Kidney (tissue), 14 donors: ENCODE data around the gene NPTX1. TPM values are rescaled to one million over a fixed set of nuclear protein-coding genes. Genes with fewer than 3 reads are reported as not detected.

Experiments
- DNase-seq, 5 donors: peaks; one replicate each; pipeline ENCODE4 v3.0.0-alpha.2; 2013 to 2020
- FAIRE-seq: peaks from 2 replicates; lab custom pipeline; 2012; peaks lifted over from hg19 to GRCh38; lab: Jason Lieb, UNC
- H3K27ac ChIP-seq, 2 donors: one replicate each; pipeline ENCODE4 v1.7.0; 2013; ENCODE audit warnings: low read depth in 2 of 2, low read length in 2 of 2, inconsistent platforms in 1 of 2
- H3K27me3 ChIP-seq: one replicate; pipeline ENCODE4 v1.7.1; 2013; ENCODE audit warnings: low read length, inconsistent platforms; ENCODE audit not compliant: control insufficient read depth, insufficient read depth
- H3K36me3 ChIP-seq, 3 donors: one replicate each; pipeline versions ENCODE4 v1.7.0 to v1.7.1; 2013; ENCODE audit warnings: low read length in 3 of 3, control low read depth in 1 of 3, inconsistent platforms in 1 of 3; ENCODE audit not compliant: insufficient read depth in 3 of 3, control insufficient read depth in 2 of 3
- H3K4me1 ChIP-seq, 3 donors: one replicate each; pipeline versions ENCODE4 v1.7.0 to v1.7.1; 2013; ENCODE audit warnings: low read length in 3 of 3, inconsistent platforms in 1 of 3, low read depth in 1 of 3; ENCODE audit not compliant: control insufficient read depth in 2 of 3, insufficient read depth in 2 of 3
- H3K4me3 ChIP-seq, 3 donors: one replicate each; pipeline versions ENCODE4 v1.7.0 to v1.8.1; 2013; ENCODE audit warnings: low read length in 3 of 3, control low read depth in 1 of 3, inconsistent platforms in 1 of 3
- H3K9ac ChIP-seq, 3 donors: one replicate each; pipeline versions ENCODE4 v1.7.0 to v1.7.1; 2013; ENCODE audit warnings: low read length in 3 of 3, control low read depth in 1 of 3, inconsistent platforms in 1 of 3
- H3K9me3 ChIP-seq, 3 donors: one replicate each; pipeline versions ENCODE4 v1.7.0 to v1.7.1; 2013; ENCODE audit warnings: low read length in 3 of 3, control low read depth in 1 of 3, inconsistent platforms in 1 of 3; ENCODE audit not compliant: control insufficient read depth in 2 of 3, insufficient read depth in 1 of 3
- intact Hi-C: fragments of 100-400 bp; cut with DNase I; formaldehyde crosslinking; loops from one replicate; pipeline ENCODE4 v1.11.1; 2022
- polyA plus RNA-seq: library from polyadenylated mRNA; stranded (reverse); fragments of 350-450 nt; fragmentation: Illumina TruSeq; extraction: RNeasy Lipid Tissue Mini Kit (QIAGEN cat#74804); gene quantifications from one replicate; pipeline ENCODE4 v1.2.3, GENCODE V29; 2014; ENCODE audit warnings: low read depth, low replicate concordance; ENCODE audit not compliant: insufficient read depth
- total RNA-seq: library from RNA; stranded (reverse); fragmentation: NEBNext Ultra II Directional; extraction: Animal tissue kit (Norgen Biotek cat#: 25700); gene quantifications from one replicate; pipeline ENCODE4 v1.2.1, GENCODE V29; 2021
- TF ChIP-seq, protein P1 (sequence below): IDR thresholded peaks from 3 replicates; pipeline ENCODE4 v1.5.1; 2012; ENCODE audit warnings: mild to moderate bottlenecking, moderate library complexity, borderline replicate concordance; ENCODE audit not compliant: insufficient read depth; ENCODE audit errors: extremely low read depth
- donor health status: control.
- donor health status: control.
- donor health status: control.
- donor health status: control.
- donor health status: control.
- donor health status: DM: yes; HTN: yes; CAD: no.
- donor health status: Normal renal cell carcinoma (clear cell type).

The NPTX1 gene
- total and polyA plus RNA-seq, 2 donors from 2014 or later: 0.31 to 0.39 TPM

DNA sequence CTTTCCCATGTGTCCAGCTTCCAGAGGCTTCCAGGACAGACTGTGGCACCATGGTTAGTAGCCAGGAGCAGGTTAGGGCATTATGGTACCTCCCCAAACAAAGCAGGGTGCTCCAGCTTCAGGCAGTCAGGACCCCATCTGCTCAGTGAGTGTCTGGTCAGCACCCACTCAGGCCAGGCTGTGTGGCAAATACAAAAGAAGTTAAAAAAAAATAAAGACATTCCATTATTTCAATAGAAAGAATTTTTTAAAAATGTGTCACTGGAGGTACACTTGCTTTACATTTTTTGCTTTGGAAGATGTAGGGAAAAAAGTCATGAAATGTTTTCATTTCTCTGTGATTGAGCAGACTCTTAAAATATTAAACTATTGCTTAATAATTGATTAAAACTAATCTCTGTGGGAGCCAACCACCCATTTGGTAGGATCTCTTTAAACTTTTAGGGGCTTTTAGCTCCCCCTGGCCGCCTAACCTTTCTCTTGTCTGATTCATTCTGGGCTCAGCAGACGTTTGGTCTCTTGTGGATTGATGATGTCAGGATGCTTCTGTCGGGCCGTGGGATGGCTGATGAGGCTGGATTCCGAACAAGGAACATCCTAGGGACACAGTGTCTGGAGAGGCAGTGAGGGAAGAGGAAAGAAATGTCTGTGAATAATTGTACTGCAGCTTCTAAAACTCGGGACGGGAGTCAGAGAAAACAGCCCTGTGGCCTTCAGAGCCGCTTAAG is 28.4 kb upstream of the NPTX1 start:
- Histone ChIP-seq H3K27ac (no peak overlapping the region), H3K27me3 (no peaks in the 10 kb centered on the region), H3K4me1 (peaks cover 0 to 2% (median 0%) of the 10 kb centered on the region in 3 donors), H3K36me3 (no peaks in the 10 kb centered on the region), H3K9me3 (no peaks in the 10 kb centered on the region), H3K9ac (no peak overlapping the region), H3K4me3 (no peak overlapping the region)
- intact Hi-C loops: no loop called here
- TF ChIP-seq, protein P1, sequence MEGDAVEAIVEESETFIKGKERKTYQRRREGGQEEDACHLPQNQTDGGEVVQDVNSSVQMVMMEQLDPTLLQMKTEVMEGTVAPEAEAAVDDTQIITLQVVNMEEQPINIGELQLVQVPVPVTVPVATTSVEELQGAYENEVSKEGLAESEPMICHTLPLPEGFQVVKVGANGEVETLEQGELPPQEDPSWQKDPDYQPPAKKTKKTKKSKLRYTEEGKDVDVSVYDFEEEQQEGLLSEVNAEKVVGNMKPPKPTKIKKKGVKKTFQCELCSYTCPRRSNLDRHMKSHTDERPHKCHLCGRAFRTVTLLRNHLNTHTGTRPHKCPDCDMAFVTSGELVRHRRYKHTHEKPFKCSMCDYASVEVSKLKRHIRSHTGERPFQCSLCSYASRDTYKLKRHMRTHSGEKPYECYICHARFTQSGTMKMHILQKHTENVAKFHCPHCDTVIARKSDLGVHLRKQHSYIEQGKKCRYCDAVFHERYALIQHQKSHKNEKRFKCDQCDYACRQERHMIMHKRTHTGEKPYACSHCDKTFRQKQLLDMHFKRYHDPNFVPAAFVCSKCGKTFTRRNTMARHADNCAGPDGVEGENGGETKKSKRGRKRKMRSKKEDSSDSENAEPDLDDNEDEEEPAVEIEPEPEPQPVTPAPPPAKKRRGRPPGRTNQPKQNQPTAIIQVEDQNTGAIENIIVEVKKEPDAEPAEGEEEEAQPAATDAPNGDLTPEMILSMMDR: no peak
- FAIRE-seq (no peak), DNase-seq (no peak)

DNA sequence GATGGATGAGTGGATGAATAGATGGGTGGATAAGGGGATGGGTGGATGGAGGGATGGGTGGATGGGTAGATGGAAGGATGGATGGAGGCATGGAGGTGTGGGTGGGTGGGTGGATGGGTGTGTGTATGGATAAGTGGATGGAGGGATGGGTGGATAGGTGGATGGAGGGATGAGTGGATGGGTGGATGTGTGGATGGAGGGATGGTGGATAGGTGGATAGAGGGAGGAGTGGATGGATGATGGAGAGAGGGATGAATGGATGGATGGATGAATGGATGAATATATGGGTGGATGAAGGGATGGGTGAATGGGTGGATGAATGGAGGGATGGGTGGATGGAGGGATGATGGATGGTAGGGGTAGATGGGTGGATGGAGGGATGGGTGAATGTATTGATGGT is 27.5 kb upstream of the NPTX1 start:
- H3K36me3 ChIP-seq: no peaks in the 10 kb centered on the region
- intact Hi-C loops: no loop called here
- FAIRE-seq (no peak), DNase-seq (no peak)
- no peak overlapping the region for H3K4me3 ChIP-seq
- H3K27ac ChIP-seq: no peak overlapping the region
- TF ChIP-seq, protein P1: no peak
- peaks cover 0 to 2% (median 0%) of the 10 kb centered on the region in 3 donors for H3K4me1 ChIP-seq
- no peaks in the 10 kb centered on the region for H3K9me3 ChIP-seq
- H3K27me3 ChIP-seq: no peaks in the 10 kb centered on the region
- no peak overlapping the region for H3K9ac ChIP-seq

- TF ChIP-seq, protein P1: no peak
- Histone ChIP-seq H3K27me3 (no peaks in the 10 kb centered on the region), H3K9ac (no peak overlapping the region), H3K4me3 (no peak overlapping the region), H3K36me3 (no peaks in the 10 kb centered on the region), H3K9me3 (no peaks in the 10 kb centered on the region), H3K4me1 (peaks cover 0 to 7% (median 0%) of the 10 kb centered on the region in 3 donors), H3K27ac (no peak overlapping the region)
- no peak for DNase-seq
- intact Hi-C loops: no loop called here
- no peak for FAIRE-seq
Observed at GRCh38 chr17:80503031-80503430, 26.6 kb upstream of the NPTX1 start.
